ENCODE measurements around the gene ALOX12.

ALOX12 gene

GRCh38 chr17:7001318-7001961, 5.6 kb downstream of the ALOX12 start:
- no peak for DNase-seq (ENCODE audit: extremely low read depth in 1 of 2, low read depth in 1 of 2)

GRCh38 chr17:7002288-7003047, 6.6 kb downstream of the ALOX12 start:
- DNase-seq (ENCODE audit: extremely low read depth in 1 of 2, low read depth in 1 of 2) = no peak

GRCh38 chr17:7003745-7004144, 7.9 kb downstream of the ALOX12 start:
- DNase-seq (ENCODE audit: extremely low read depth in 1 of 2, low read depth in 1 of 2) = no peak

- DNase-seq (ENCODE audit: extremely low read depth in 1 of 2, low read depth in 1 of 2) = no peak
Observed at GRCh38 chr17:7004398-7005253, 8.8 kb downstream of the ALOX12 start.

- no peak for DNase-seq (ENCODE audit: extremely low read depth in 1 of 2, low read depth in 1 of 2)
Observed at GRCh38 chr17:7005716-7006115, 9.9 kb downstream of the ALOX12 start.

- no peak for DNase-seq (ENCODE audit: extremely low read depth in 1 of 2, low read depth in 1 of 2)
Observed at GRCh38 chr17:7007143-7007542, 11.3 kb downstream of the ALOX12 start.

- no peak for DNase-seq (ENCODE audit: extremely low read depth in 1 of 2, low read depth in 1 of 2)
Observed at GRCh38 chr17:7010523-7010922, 14.7 kb downstream of the ALOX12 start.

GRCh38 chr17:7011415-7011814, 15.6 kb downstream of the ALOX12 start:
- DNase-seq (ENCODE audit: extremely low read depth in 1 of 2, low read depth in 1 of 2) = no peak

GRCh38 chr17:7011942-7012254, 16.0 kb downstream of the ALOX12 start:
- no peak for DNase-seq (ENCODE audit: extremely low read depth in 1 of 2, low read depth in 1 of 2)

- DNase-seq (ENCODE audit: extremely low read depth in 1 of 2, low read depth in 1 of 2) = peak; percentile 93 to 96
Observed at GRCh38 chr17:7014261-7014994, 18.6 kb downstream of the ALOX12 start.

- peak; percentile 73 to 80 for DNase-seq (ENCODE audit: extremely low read depth in 1 of 2, low read depth in 1 of 2)
Observed at GRCh38 chr17:7014995-7015958, 19.4 kb downstream of the ALOX12 start.

- DNase-seq (ENCODE audit: extremely low read depth in 1 of 2, low read depth in 1 of 2) = no peak
Observed at GRCh38 chr17:7016418-7016817, 20.6 kb downstream of the ALOX12 start.

- DNase-seq (ENCODE audit: extremely low read depth in 1 of 2, low read depth in 1 of 2) = no peak
Observed at GRCh38 chr17:7016886-7017826, 21.3 kb downstream of the ALOX12 start.

GRCh38 chr17:7017827-7018200, 22.0 kb downstream of the ALOX12 start:
- no peak for DNase-seq (ENCODE audit: extremely low read depth in 1 of 2, low read depth in 1 of 2)

GRCh38 chr17:7018331-7018964, 22.6 kb downstream of the ALOX12 start:
- DNase-seq (ENCODE audit: extremely low read depth in 1 of 2, low read depth in 1 of 2) = no peak

- no peak for DNase-seq (ENCODE audit: extremely low read depth in 1 of 2, low read depth in 1 of 2)
Observed at GRCh38 chr17:7019367-7019766, 23.5 kb downstream of the ALOX12 start.

- DNase-seq (ENCODE audit: extremely low read depth in 1 of 2, low read depth in 1 of 2) = no peak
Observed at GRCh38 chr17:7019839-7020519, 24.1 kb downstream of the ALOX12 start.

Measured in stimulated activated CD8-positive, alpha-beta memory T cell treated with anti-CD3 and anti-CD28 coated beads, Interleukin-7, amount 100 ng/mL, for 48 hours (primary cell).